K562 (cell line): ENCODE data around the gene BTBD2.

Experiments used
- CBX5 ChIP-seq: IDR thresholded peaks from 2 replicates; pipeline ENCODE4 v1.6.1; 2014; ENCODE audit warnings: low read depth, borderline replicate concordance
- DMBX1 ChIP-seq: fragments of 250-450 bp; sonication (Bioruptor Pico); IDR thresholded peaks from 2 replicates; pipeline ENCODE4 v1.8.0; 2022; ENCODE audit warnings: inconsistent platforms, mild to moderate bottlenecking, moderate library complexity, borderline replicate concordance
- MEF2D ChIP-seq: conservative IDR thresholded peaks from 2 replicates; pipeline ENCODE4 v1.6.1; 2016; ENCODE audit warnings: low read depth, missing genetic modification characterization, missing compliant biosample characterization
- MLLT1 ChIP-seq, 2 experiments: fragments of 450-650 bp; IDR thresholded peaks; 2 replicates each; pipeline ENCODE4 v1.6.1; 2016
- ZNF561 ChIP-seq: fragments of 450-650 bp; formaldehyde crosslinking; conservative IDR thresholded peaks from 2 replicates; pipeline ENCODE4 v1.4.0; 2020; ENCODE audit warnings: mild to moderate bottlenecking, moderate library complexity
- TF ChIP-seq, protein P1 (sequence below): sonication (generic); formaldehyde crosslinking; IDR thresholded peaks from 2 replicates; pipeline ENCODE4 v1.9.0; 2022; ENCODE audit warnings: mild to moderate bottlenecking, missing genetic modification reagents

DNA sequence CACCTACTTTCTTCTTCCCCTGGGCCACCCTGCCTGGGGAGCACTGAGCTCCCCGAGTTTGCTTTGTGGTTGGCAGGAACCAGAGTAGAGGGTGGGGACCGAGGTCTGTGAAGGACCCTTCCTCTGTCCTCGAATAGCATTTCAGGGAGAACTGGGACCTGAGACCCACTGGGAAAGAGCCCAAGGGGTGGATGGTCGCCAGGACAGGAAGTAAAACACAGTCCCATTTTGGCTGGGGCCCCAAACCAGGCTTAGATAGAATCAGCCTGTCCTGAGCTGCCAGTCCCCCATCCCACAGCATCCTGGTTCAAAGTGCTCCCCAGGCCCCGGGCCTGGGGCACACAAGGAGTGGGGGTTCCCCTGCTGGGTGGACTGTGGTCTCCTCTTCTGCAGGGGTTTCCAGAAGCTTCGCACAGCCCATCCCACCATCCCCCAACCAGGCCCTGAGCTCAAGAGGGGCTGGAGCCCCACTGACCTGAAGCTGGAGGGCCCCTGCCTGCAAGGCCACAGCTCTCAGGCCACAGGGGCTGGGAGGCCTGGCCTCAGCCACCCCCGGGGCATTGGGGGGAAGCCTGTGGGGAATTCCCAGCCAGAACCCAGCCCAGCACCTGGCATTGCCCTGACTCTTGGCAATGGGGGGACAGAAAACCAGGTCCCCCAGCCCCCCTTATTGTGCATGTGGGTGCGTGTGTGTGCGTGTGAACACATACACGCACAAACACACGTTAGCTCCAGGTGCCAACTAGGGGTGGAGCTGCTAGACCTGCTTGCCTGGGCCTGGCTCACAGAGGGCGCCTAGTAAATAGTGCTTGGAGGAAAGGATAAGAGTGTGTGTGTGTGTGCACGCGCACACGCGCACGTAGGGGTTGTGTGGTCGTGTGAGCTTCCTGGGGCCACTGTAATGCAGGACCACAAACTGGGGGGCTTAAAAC is 36.5 kb upstream of the BTBD2 start:
- TF ChIP-seq, protein P1, sequence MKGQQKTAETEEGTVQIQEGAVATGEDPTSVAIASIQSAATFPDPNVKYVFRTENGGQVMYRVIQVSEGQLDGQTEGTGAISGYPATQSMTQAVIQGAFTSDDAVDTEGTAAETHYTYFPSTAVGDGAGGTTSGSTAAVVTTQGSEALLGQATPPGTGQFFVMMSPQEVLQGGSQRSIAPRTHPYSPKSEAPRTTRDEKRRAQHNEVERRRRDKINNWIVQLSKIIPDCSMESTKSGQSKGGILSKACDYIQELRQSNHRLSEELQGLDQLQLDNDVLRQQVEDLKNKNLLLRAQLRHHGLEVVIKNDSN (CRISPR knock-in tag) = no peak
- TF ChIP-seq MEF2D (tag) (no peak), ZNF561 (CRISPR knock-in tag) (no peak), DMBX1 (0 out of 2 replicates have a peak, but pooled peaks have one; percentile 8), MLLT1 (IDR thresholded peaks at IDR 0.05) (no peak), CBX5 (no peak)
